IPS-NIHi11 (cell line): ENCODE measurements around the gene SOX2.
"Not testable (repeated sequence)": the region's sequence is repeated elsewhere in the genome, so short reads cannot be mapped to it uniquely, and the experiment has no call there.

ENCODE experiments used
- DNase-seq: peaks from one replicate; pipeline ENCODE4 v3.0.0; 2012; ENCODE audit warnings: mixed read lengths, low spot score

The SOX2 gene

DNA sequence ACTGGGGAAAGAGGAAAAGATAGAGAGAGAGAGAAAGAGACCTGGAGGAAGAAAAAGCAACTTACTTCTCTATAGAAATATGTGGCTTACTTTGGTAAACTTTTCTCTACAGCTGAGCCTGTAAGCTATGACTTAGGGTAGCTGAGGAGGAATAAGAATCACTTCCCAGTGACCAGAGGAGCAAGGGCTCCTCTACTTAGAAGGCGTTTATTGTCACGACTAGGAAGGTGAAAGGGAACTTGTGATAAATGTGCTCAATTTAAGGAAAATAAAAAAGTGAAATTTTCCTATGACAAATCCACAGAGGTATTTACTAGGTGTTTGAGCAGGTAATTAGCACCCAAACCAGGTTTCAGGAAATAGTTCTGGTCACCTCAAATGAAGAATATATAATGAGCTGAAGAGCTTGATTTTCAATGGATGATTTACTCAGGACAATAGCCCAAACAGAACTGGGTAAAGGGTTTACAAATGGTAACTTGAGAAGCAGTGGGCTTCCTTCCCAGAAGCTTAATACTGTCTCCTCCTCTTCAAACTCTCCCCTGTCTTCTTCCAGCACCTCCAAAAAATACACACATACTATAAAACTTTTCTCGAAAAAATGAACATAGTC lies 46.1 kb downstream of the SOX2 start:
- no peak for DNase-seq

DNA sequence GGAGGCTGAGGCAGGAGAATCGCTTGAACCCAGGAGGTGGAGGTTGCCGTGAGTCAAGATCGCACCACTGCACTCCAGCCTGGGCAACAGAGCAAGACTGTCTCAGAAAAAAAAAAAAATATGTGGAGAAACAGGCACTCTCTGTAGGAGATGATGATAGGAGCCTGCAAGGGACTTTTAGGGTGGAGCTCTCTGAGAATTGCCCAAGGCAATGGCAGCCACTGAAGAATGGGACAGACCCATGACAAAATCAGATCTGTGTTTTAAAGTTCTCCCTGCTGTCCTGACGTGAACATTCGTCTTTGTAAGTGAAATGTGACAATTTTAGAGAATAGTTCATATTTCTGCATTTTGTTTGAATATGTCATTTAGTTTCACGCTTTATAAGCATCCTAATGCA lies 50.2 kb downstream of the SOX2 start:
- DNase-seq, result no peak

DNA sequence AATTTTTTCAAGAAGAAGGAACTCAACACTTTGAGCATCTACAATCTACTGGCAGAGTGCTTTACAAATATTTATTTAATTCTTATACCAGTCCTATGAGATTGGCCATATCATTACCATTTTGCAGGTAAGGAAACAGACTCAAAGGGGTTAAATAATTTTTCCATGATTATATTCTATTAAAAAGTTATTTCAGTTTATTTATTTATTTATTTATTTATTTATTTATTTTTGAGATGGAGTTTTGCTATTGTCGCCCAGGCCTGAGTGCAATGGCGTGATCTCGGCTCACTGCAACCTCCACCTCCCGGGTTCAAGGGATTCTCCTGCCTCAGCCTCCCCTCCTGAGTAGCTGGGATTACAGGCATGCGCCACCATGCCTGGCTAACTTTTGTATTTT lies 52.3 kb downstream of the SOX2 start:
- DNase-seq, result not testable (repeated sequence)
